Measurements from ENCODE around the gene NEDD9.
A peak's percentile ranks its signal among the peaks of the same experiment; 100 is the strongest.

The NEDD9 gene

GRCh38 chr6:11208267-11208666 lies 24.2 kb downstream of the NEDD9 start:
- Histone ChIP-seq H2AFZ (ENCODE audit: low read length, unreplicated experiment) (no peak overlapping the region), H3K4me1 (ENCODE audit: control insufficient read depth, insufficient read depth, low read length, unreplicated experiment) (peaks cover 67% of the 10 kb centered on the region), H3K27ac (ENCODE audit: low read depth, low read length) (peak overlapping the region; percentile 99), H3K4me3 (ENCODE audit: low read depth, low read length) (no peak overlapping the region), H3K27me3 (ENCODE audit: insufficient read depth, low read length) (no peaks in the 10 kb centered on the region), H3K79me2 (ENCODE audit: control insufficient read depth, insufficient read depth, low read length, unreplicated experiment) (peaks cover 8% of the 10 kb centered on the region), H3K36me3 (ENCODE audit: insufficient read depth, low read length) (no peaks in the 10 kb centered on the region)

DNA sequence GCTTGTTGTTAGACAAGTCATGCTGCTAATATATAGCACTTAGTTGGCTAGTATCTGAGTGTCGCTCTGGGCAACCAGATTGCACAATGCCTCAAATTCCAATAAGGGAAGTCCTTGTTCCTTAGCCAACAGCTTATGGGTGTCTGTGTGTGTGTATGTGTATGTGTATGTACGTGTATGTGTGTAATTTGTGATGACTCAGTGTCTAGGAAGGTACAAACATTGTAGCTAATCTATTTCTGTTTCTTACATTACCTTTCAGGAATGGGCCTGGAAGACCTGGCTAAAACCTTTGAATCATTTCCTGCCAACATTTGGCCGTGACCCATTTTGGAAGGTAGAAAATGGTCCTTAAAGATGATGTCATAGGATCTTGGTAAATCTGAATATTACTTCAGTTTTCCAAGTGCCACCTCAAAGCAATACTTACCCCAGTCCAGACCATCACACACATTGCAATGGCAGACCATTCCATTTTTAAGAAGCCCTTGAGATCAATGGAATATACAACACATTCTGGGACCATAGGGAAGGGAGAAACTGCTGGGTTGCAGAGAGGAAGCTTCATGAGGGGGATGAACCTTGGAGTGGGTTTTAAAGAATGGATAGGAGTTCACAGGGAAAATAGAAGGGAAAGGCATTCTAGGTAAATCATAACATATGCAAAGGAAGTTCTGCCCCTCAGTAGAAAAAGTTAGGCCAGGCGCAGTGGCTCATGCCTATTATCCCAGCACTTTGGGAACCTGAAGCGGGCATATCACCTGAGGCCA lies 25.1 kb downstream of the NEDD9 start:
- Histone ChIP-seq H3K27ac (ENCODE audit: low read depth, low read length) (peak overlapping the region; percentile 99), H3K36me3 (ENCODE audit: insufficient read depth, low read length) (no peaks in the 10 kb centered on the region), H3K4me1 (ENCODE audit: control insufficient read depth, insufficient read depth, low read length, unreplicated experiment) (peaks cover 63% of the 10 kb centered on the region), H3K79me2 (ENCODE audit: control insufficient read depth, insufficient read depth, low read length, unreplicated experiment) (peaks cover 6% of the 10 kb centered on the region), H3K27me3 (ENCODE audit: insufficient read depth, low read length) (no peaks in the 10 kb centered on the region), H3K4me3 (ENCODE audit: low read depth, low read length) (peak overlapping the region; percentile 60), H2AFZ (ENCODE audit: low read length, unreplicated experiment) (no peak overlapping the region)

- Histone ChIP-seq H3K27ac (ENCODE audit: low read depth, low read length) (peak overlapping the region; percentile 99), H2AFZ (ENCODE audit: low read length, unreplicated experiment) (no peak overlapping the region), H3K4me1 (ENCODE audit: control insufficient read depth, insufficient read depth, low read length, unreplicated experiment) (peaks cover 62% of the 10 kb centered on the region), H3K36me3 (ENCODE audit: insufficient read depth, low read length) (no peaks in the 10 kb centered on the region), H3K79me2 (ENCODE audit: control insufficient read depth, insufficient read depth, low read length, unreplicated experiment) (peaks cover under 1% of the 10 kb centered on the region), H3K4me3 (ENCODE audit: low read depth, low read length) (peak overlapping the region; percentile 60), H3K27me3 (ENCODE audit: insufficient read depth, low read length) (no peaks in the 10 kb centered on the region)
Observed at GRCh38 chr6:11206576-11206975, 25.9 kb downstream of the NEDD9 start.

DNA sequence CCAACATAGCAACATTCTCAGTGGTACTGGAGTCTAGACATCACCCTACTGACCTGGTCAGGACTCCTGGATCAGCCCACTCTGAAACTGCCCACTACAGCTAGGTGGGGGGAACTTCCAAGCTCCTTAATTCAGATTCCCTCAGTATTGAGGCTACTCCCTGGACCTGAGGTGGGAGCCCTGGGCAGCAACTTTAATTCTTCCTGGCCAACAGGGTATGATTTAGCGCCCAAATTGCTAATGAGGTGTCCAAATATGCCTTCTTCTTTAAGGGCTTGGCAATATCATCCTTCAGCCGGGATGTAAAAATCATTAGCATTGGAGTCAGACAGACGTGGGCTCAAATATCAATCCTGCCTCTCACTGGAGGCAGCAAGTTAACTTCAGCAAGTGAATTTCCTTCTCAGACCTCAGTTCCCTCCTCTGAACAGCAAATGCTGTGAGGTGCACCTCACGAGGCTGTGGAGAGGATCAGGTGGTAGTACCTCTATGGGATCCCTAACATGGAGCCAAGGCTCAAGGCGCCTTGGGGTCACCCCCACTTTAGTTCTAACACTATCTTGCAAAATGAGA lies 27.6 kb downstream of the NEDD9 start:
- no peak overlapping the region for H2AFZ ChIP-seq (ENCODE audit: low read length, unreplicated experiment)
- no peaks in the 10 kb centered on the region for H3K79me2 ChIP-seq (ENCODE audit: control insufficient read depth, insufficient read depth, low read length, unreplicated experiment)
- no peaks in the 10 kb centered on the region for H3K36me3 ChIP-seq (ENCODE audit: insufficient read depth, low read length)
- H3K4me1 ChIP-seq (ENCODE audit: control insufficient read depth, insufficient read depth, low read length, unreplicated experiment) = peaks cover 61% of the 10 kb centered on the region
- no peaks in the 10 kb centered on the region for H3K27me3 ChIP-seq (ENCODE audit: insufficient read depth, low read length)
- no peak overlapping the region for H3K27ac ChIP-seq (ENCODE audit: low read depth, low read length)
- no peak overlapping the region for H3K4me3 ChIP-seq (ENCODE audit: low read depth, low read length)

- Histone ChIP-seq H3K79me2 (ENCODE audit: control insufficient read depth, insufficient read depth, low read length, unreplicated experiment) (no peaks in the 10 kb centered on the region), H3K4me3 (ENCODE audit: low read depth, low read length) (no peak overlapping the region), H3K4me1 (ENCODE audit: control insufficient read depth, insufficient read depth, low read length, unreplicated experiment) (peaks cover 58% of the 10 kb centered on the region), H2AFZ (ENCODE audit: low read length, unreplicated experiment) (no peak overlapping the region), H3K27ac (ENCODE audit: low read depth, low read length) (no peak overlapping the region), H3K36me3 (ENCODE audit: insufficient read depth, low read length) (no peaks in the 10 kb centered on the region), H3K27me3 (ENCODE audit: insufficient read depth, low read length) (no peaks in the 10 kb centered on the region)
Observed at GRCh38 chr6:11204005-11204399, 28.5 kb downstream of the NEDD9 start.

GRCh38 chr6:11203306-11204004 lies 29.0 kb downstream of the NEDD9 start:
- H2AFZ ChIP-seq (ENCODE audit: low read length, unreplicated experiment) = no peak overlapping the region
- H3K4me3 ChIP-seq (ENCODE audit: low read depth, low read length) = no peak overlapping the region
- H3K27ac ChIP-seq (ENCODE audit: low read depth, low read length) = no peak overlapping the region
- H3K79me2 ChIP-seq (ENCODE audit: control insufficient read depth, insufficient read depth, low read length, unreplicated experiment) = no peaks in the 10 kb centered on the region
- H3K27me3 ChIP-seq (ENCODE audit: insufficient read depth, low read length) = no peaks in the 10 kb centered on the region
- no peaks in the 10 kb centered on the region for H3K36me3 ChIP-seq (ENCODE audit: insufficient read depth, low read length)
- peaks cover 58% of the 10 kb centered on the region for H3K4me1 ChIP-seq (ENCODE audit: control insufficient read depth, insufficient read depth, low read length, unreplicated experiment)

DNA sequence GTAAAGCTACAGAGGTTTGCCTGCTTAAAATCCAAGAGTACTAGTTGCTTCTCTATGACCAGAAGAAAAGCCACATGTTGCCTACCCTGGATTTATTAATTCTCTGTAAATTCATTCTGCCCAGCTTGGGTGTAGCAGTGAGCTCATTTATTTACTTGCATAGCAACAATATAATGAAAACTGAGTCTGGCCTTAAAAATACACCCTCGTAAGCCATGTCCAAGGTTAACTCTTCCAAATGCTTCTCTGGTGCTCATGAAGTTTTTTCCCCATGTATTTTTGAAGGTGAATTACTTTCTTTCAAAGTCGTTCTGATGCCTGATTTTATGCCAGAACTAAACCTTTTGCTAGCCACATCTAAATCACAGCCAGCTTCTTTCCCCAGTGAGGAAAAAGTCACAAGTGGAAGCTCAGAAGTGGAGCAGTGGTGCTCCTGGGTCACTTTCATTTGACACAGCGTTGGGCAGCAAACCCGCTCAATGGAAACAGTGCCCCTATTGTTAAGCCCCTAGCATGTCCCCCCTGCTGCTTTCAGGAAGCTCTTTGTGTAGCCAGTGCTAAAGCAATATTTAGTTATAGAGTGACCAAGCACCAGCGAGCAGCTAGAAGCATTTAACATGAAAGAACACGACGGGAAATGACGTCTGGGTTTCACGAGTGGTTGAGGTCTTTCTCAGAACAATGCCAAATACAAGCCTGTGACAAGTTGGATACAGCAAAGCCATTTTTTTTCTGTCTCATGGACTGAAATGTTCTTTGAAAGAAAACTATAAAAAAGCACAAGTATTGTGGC lies 29.8 kb downstream of the NEDD9 start:
- Histone ChIP-seq H3K79me2 (ENCODE audit: control insufficient read depth, insufficient read depth, low read length, unreplicated experiment) (no peaks in the 10 kb centered on the region), H3K27me3 (ENCODE audit: insufficient read depth, low read length) (no peaks in the 10 kb centered on the region), H3K4me3 (ENCODE audit: low read depth, low read length) (no peak overlapping the region), H3K4me1 (ENCODE audit: control insufficient read depth, insufficient read depth, low read length, unreplicated experiment) (peaks cover 57% of the 10 kb centered on the region), H3K36me3 (ENCODE audit: insufficient read depth, low read length) (no peaks in the 10 kb centered on the region), H3K27ac (ENCODE audit: low read depth, low read length) (peak overlapping the region; percentile 44; the same call in 1 of the 2 replicates), H2AFZ (ENCODE audit: low read length, unreplicated experiment) (no peak overlapping the region)

DNA sequence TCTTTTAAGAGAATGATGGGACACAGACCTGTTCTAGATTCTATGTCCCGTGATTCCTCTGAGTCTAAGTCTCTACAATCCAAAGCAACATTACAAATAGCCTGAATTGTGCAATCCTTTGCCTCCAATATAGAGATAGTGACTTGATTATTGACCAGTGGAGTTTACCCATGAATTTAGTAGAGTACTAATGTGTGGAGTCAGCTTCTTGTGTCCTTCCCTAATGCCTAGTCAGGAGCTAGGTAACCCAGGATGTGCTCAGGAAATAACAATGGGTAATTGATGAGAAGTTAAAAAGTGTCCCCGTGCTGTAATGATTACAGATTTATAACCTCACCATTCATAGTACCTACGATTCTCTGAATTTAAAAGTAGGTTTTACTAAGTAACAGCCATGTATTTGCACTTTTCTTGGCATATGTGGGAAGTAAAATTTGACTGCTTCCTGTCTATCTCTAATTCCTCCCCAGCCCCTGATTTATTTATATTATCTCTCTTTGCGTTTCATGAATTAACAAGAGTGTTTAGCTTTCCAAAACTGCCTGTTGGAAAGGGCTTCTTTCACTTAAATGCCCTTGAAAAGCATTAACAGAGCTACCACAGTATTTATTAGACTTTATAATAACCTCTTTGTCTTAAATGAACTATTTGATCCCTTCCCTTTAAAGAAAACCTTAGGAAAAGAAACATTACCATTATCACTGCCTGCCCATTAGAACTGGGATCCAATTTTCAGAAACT lies 30.5 kb downstream of the NEDD9 start:
- H3K27ac ChIP-seq (ENCODE audit: low read depth, low read length) = peak overlapping the region; percentile 44
- H3K36me3 ChIP-seq (ENCODE audit: insufficient read depth, low read length) = no peaks in the 10 kb centered on the region
- H3K4me1 ChIP-seq (ENCODE audit: control insufficient read depth, insufficient read depth, low read length, unreplicated experiment) = peaks cover 59% of the 10 kb centered on the region
- H3K4me3 ChIP-seq (ENCODE audit: low read depth, low read length) = no peak overlapping the region
- H3K79me2 ChIP-seq (ENCODE audit: control insufficient read depth, insufficient read depth, low read length, unreplicated experiment) = no peaks in the 10 kb centered on the region
- no peak overlapping the region for H2AFZ ChIP-seq (ENCODE audit: low read length, unreplicated experiment)
- H3K27me3 ChIP-seq (ENCODE audit: insufficient read depth, low read length) = no peaks in the 10 kb centered on the region

GRCh38 chr6:11201015-11201414 lies 31.5 kb downstream of the NEDD9 start:
- Histone ChIP-seq H3K36me3 (ENCODE audit: insufficient read depth, low read length) (no peaks in the 10 kb centered on the region), H3K4me3 (ENCODE audit: low read depth, low read length) (peak overlapping the region; percentile 4; the same call in 1 of the 2 replicates), H3K79me2 (ENCODE audit: control insufficient read depth, insufficient read depth, low read length, unreplicated experiment) (no peaks in the 10 kb centered on the region), H3K27ac (ENCODE audit: low read depth, low read length) (peak overlapping the region; percentile 85), H3K4me1 (ENCODE audit: control insufficient read depth, insufficient read depth, low read length, unreplicated experiment) (peaks cover 60% of the 10 kb centered on the region), H2AFZ (ENCODE audit: low read length, unreplicated experiment) (no peak overlapping the region), H3K27me3 (ENCODE audit: insufficient read depth, low read length) (no peaks in the 10 kb centered on the region)

GRCh38 chr6:11200356-11200755 lies 32.1 kb downstream of the NEDD9 start:
- Histone ChIP-seq H3K36me3 (ENCODE audit: insufficient read depth, low read length) (no peaks in the 10 kb centered on the region), H3K4me1 (ENCODE audit: control insufficient read depth, insufficient read depth, low read length, unreplicated experiment) (peaks cover 63% of the 10 kb centered on the region), H3K4me3 (ENCODE audit: low read depth, low read length) (peak overlapping the region; percentile 4; the same call in 1 of the 2 replicates), H3K27me3 (ENCODE audit: insufficient read depth, low read length) (no peaks in the 10 kb centered on the region), H2AFZ (ENCODE audit: low read length, unreplicated experiment) (peak overlapping the region; percentile 1), H3K79me2 (ENCODE audit: control insufficient read depth, insufficient read depth, low read length, unreplicated experiment) (no peaks in the 10 kb centered on the region), H3K27ac (ENCODE audit: low read depth, low read length) (peak overlapping the region; percentile 85)
